Gastroesophageal sphincter (tissue), 3 donors: Measurements from ENCODE around the gene SMG7.

Experiments used
- EP300 ChIP-seq: sonication (generic); formaldehyde crosslinking; IDR thresholded peaks from one replicate; pipeline ENCODE4 v1.6.1; 2017; ENCODE audit warnings: antibody characterized with exemption, mild to moderate bottlenecking
- POLR2A ChIP-seq, 2 donors: fragments of 450-650 bp; IDR thresholded peaks; one replicate each; pipeline ENCODE4 v1.6.1; 2017; ENCODE audit warnings: antibody characterized with exemption in 2 of 2, mild to moderate bottlenecking in 2 of 2, moderate library complexity in 1 of 2
- POLR2AphosphoS5 ChIP-seq: sonication (generic); formaldehyde crosslinking; IDR thresholded peaks from one replicate; pipeline ENCODE4 v1.6.1; 2017; ENCODE audit warnings: antibody characterized with exemption
- TF ChIP-seq, protein P1 (sequence below), 4 experiments: fragments of 200-600 bp in 2 of 4; fragments of 450-650 bp in 2 of 4; sonication (generic) in 1 of 4; IDR thresholded peaks; one replicate each; pipeline ENCODE4 v1.5.1; 2017 to 2019; ENCODE audit warnings: antibody characterized with exemption in 4 of 4, mild to moderate bottlenecking in 2 of 4, moderate library complexity in 2 of 4

DNA sequence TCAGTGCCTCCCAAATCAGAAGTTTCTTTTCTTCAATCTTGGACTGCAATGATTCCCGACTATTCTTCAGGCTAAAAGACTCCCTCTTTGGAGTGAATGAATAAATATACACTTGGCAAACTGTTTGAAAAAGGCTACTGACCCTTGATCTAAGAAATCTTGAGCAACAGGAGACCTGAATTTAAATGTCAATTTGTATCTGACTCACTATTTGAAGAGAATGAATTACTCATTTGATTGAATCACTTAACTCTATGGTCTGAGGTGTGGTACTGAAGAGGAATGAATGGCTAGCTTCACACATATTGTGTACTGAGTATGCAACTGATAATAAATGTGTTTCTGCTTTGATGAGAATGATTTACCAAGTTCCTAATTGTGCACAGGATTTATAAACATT lies 4.6 kb upstream of the SMG7 start:
- TF ChIP-seq, protein P1, sequence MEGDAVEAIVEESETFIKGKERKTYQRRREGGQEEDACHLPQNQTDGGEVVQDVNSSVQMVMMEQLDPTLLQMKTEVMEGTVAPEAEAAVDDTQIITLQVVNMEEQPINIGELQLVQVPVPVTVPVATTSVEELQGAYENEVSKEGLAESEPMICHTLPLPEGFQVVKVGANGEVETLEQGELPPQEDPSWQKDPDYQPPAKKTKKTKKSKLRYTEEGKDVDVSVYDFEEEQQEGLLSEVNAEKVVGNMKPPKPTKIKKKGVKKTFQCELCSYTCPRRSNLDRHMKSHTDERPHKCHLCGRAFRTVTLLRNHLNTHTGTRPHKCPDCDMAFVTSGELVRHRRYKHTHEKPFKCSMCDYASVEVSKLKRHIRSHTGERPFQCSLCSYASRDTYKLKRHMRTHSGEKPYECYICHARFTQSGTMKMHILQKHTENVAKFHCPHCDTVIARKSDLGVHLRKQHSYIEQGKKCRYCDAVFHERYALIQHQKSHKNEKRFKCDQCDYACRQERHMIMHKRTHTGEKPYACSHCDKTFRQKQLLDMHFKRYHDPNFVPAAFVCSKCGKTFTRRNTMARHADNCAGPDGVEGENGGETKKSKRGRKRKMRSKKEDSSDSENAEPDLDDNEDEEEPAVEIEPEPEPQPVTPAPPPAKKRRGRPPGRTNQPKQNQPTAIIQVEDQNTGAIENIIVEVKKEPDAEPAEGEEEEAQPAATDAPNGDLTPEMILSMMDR (IDR thresholded peaks at IDR 0.05) = no peak
- TF ChIP-seq POLR2A (IDR thresholded peaks at IDR 0.05) (no peak), EP300 (no peak), POLR2AphosphoS5 (no peak)
